Activated T-cell treated with anti-CD3 and anti-CD28 coated beads, Interleukin-2, amount 50 U/mL, for 4 hours (primary cell): Measurements from ENCODE around the gene ST3GAL3. TPM values are rescaled to one million over a fixed set of nuclear protein-coding genes. Genes with fewer than 3 reads are reported as not detected.
"Not testable (repeated sequence)": the region's sequence is repeated elsewhere in the genome, so short reads cannot be mapped to it uniquely, and the experiment has no call there.

Experiments
- ATAC-seq, 2 donors: fragments of 200-7000 bp; cut with Tn5 transposase; one replicate each; pipeline ENCODE4 v1.10.0; 2021
- DNase-seq: peaks from one replicate; pipeline ENCODE4 v3.0.0-alpha.2; 2020
- H3K27me3 Mint-ChIP-seq: one replicate; pipeline ENCODE4 v1.8.0; 2021; ENCODE audit warnings: low read depth, mixed read lengths
- H3K36me3 Mint-ChIP-seq: one replicate; pipeline ENCODE4 v1.8.0; 2022; ENCODE audit warnings: mixed read lengths; ENCODE audit not compliant: insufficient read depth
- H3K4me1 Mint-ChIP-seq: one replicate; pipeline ENCODE4 v1.8.0; 2021; ENCODE audit warnings: low read depth, mixed read lengths
- H3K4me3 Mint-ChIP-seq: one replicate; pipeline ENCODE4 v1.8.0; 2021; ENCODE audit warnings: mild to moderate bottlenecking, moderate library complexity, mixed read lengths
- H3K9me3 Mint-ChIP-seq: one replicate; pipeline ENCODE4 v1.8.0; 2021; ENCODE audit warnings: mixed read lengths
- total RNA-seq, 3 donors: library from RNA; stranded (reverse); gene quantifications; one replicate each; pipeline ENCODE4 v1.2.1, GENCODE V29; 2021

ST3GAL3 gene
- total RNA-seq, 3 donors from 2014 or later = 5.7 to 6.6 (median 6.3) TPM

DNA sequence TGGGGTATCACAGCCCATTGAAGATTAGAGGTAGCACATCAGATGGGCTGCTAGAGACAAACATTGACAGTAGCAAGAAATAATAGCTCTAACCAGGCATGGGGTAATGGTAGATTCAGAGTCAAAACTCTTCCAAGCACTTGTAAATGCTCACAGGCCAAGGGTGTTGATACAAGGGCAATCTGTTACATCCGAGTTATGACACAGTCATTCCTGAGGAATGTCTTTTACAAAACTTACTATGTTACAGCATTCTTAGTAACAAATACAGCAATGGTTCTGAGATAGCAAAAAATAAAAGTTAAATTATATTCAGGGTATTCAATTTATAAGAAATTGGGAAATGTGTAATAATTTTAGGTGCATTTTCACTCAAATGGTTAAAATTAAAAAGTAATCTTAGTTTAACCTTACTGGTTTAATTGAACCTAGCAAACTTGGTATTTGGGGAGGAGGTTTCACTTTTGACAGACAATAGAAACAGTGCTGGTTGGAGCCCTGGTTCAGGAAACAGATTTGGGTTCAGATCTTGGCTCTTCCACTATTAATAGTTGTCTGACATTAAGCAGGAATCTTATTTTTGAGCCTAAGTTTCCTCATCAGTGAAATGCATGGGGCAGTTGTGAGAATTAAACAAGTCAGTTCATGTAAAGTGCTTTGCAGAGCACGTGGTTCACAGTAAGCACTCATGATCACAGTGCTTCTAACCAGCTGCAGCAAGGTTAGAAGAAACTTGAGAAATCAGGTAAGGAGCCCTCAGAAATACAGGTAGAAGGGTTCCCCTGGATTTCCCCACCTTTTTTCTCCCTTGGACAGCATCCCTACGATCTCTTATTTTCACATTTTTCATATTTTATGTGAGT lies 4.4 kb downstream of the ST3GAL3 start:
- H3K4me1 Mint-ChIP-seq = peaks cover 20% of the 10 kb centered on the region

DNA sequence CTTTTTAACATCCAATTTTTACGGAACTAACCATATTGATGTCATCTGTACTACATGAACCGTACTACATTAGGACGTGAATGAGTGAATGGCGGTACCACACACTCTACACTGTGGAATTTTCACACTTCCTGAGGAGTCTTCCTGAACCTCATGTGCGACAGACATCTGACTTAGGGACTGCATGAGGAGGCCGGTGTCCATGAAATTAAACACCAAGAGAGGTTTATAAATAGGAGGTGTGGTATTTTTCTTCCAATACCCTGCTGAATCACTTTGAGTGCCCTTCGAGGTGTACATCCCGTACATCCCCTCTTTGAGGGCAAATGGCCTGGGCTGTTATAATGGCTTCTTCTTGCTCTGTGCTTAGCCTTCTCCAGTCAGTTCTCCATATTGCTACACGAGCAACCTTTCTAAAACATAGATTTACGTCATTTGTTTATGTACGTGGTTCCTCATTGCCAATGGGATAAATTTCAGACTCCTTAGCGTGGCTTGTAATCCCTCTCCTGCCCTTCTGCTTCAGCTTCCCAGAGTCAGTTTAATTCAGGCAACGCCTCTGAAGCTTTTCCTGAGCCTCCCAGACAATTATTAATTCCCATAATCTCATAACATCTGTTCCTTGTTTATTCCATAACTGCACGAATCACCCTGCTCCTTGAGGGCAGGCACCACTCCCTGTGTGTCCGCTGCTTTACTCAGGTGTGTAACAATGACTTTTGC lies 9.4 kb downstream of the ST3GAL3 start:
- no peak for ATAC-seq
- Mint-ChIP-seq H3K4me1 (peaks cover 3% of the 10 kb centered on the region), H3K4me3 (no peak overlapping the region)

More for the DNA sequence above, 4.4 kb downstream of the ST3GAL3 start:
- no peak for DNase-seq
- ATAC-seq = no peak
- Mint-ChIP-seq H3K36me3 (peaks cover 8% of the 10 kb centered on the region), H3K4me3 (no peak overlapping the region), H3K27me3 (no peaks in the 10 kb centered on the region), H3K9me3 (no peaks in the 10 kb centered on the region)

DNA sequence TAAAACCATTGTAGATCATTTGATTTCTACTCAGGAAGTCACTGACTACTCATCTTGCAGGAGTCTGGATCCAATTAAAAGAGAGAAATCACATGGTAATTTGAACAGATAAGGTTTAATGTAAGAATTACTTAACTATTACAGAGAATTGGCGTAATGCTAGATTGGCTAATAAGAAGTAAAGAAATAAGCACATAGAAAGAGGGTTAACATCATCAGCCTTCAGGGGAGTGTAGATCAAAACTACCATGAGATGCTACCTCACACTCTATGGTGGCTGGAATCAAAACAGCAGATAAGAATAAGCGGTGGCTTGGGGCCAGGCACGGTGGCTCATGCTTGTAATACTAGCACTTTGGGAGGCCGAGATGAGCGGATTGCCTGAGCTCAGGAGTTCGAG lies 11.7 kb downstream of the ST3GAL3 start:
- ATAC-seq = no peak
- DNase-seq = no peak
- H3K4me1 Mint-ChIP-seq = peaks cover 3% of the 10 kb centered on the region
- no peaks in the 10 kb centered on the region for H3K9me3 Mint-ChIP-seq
- H3K27me3 Mint-ChIP-seq = no peaks in the 10 kb centered on the region
- no peak overlapping the region for H3K4me3 Mint-ChIP-seq
- no peaks in the 10 kb centered on the region for H3K36me3 Mint-ChIP-seq

More for the DNA sequence above, 9.4 kb downstream of the ST3GAL3 start:
- Mint-ChIP-seq H3K36me3 (peaks cover 3% of the 10 kb centered on the region), H3K27me3 (no peaks in the 10 kb centered on the region), H3K9me3 (no peaks in the 10 kb centered on the region)
- no peak for DNase-seq

DNA sequence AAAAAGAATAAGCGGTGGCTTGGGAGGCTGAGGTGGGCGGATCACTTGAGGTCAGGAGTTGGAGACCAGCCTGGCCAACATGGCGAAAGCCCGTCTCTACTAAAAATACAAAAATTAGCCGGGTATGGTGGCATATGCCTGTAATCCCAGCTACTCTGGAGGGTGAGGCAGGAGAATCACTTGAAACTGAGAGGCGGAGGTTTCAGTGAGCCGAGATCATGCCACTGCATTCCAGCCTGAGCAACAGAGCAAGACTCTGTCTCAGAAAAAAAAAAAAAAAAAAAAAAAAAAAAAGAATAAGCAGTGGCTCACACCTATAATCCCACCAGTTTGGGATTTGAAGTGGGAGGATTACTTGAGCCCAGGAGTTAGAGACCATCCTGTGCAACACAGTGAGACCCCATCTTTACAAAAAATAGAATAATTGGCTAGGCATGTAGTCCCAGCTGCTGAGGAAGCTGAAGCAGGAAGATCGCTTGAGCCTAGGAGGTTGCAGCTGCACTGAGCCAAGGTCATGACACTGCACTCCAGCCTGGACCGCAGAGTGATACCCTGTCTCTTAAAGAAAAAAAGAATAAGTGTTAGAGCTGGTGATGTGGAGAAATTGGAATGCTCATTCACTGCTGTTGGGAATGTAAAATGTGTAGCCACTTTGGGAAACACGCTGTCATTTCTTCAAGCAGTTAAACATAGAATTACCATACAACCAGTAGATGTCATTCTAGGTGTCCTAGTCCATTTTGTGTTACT lies 12.5 kb downstream of the ST3GAL3 start:
- DNase-seq, H3K4me1 Mint-ChIP-seq, H3K36me3 Mint-ChIP-seq, H3K4me3 Mint-ChIP-seq, ATAC-seq, H3K9me3 Mint-ChIP-seq, H3K27me3 Mint-ChIP-seq: not testable (repeated sequence)

DNA sequence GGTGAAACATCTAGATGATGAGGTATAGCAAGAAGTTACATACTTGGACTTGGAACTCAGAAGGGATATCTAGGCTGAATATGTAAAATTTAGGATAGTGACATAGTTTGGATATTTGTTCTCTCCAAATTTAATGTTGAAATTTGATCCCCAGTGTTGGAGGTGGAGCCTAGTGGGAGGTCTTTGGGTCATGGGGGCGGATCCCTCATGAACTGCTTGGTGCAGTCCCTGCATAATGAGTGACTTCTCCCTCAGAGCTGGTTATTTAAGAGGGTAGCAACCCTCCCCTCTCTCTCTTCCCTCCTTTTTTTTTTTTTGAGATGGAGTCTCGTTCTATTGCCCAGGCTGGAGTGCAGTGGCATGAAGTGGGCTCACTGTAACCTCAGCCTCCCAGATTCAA lies 15.5 kb downstream of the ST3GAL3 start:
- no peak overlapping the region for H3K4me3 Mint-ChIP-seq
- no peaks in the 10 kb centered on the region for H3K9me3 Mint-ChIP-seq
- peaks cover 3% of the 10 kb centered on the region for H3K36me3 Mint-ChIP-seq
- no peaks in the 10 kb centered on the region for H3K27me3 Mint-ChIP-seq
- ATAC-seq (no peak), DNase-seq (no peak)
- no peaks in the 10 kb centered on the region for H3K4me1 Mint-ChIP-seq

DNA sequence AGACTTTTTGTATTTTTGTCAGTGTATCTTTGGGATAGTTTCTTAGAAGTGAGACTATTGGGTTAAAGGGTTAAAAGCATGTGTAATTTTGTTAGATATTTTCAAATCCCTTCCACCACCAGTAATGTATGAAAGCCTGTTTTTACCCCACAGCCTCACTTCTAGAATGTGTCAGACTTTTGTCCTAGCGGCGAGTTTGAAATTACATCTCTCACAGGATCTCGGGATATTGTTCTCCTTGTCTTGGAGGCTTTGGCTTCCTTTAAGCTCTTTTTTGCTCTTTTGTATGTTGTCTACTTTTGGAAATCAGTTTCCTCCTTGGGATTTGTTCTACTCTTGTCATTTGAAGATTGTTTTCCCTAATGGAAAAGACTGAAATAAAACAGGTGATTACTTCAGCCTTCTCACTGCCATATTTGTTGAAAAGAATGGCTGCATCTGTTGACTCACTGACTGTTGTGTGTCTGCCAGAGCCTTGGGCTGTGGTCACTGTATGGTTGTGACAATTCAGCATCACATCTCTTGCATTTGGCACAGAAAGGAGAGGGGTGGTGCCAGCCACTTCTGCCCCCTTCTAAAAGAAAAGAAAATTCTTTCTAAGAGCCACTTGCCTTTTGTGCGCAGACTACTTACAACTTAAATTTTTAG lies 22.6 kb downstream of the ST3GAL3 start:
- Mint-ChIP-seq H3K4me3 (no peak overlapping the region), H3K27me3 (no peaks in the 10 kb centered on the region), H3K9me3 (no peaks in the 10 kb centered on the region), H3K4me1 (no peaks in the 10 kb centered on the region), H3K36me3 (peaks cover 3% of the 10 kb centered on the region)
- no peak for DNase-seq
- ATAC-seq = no peak

DNA sequence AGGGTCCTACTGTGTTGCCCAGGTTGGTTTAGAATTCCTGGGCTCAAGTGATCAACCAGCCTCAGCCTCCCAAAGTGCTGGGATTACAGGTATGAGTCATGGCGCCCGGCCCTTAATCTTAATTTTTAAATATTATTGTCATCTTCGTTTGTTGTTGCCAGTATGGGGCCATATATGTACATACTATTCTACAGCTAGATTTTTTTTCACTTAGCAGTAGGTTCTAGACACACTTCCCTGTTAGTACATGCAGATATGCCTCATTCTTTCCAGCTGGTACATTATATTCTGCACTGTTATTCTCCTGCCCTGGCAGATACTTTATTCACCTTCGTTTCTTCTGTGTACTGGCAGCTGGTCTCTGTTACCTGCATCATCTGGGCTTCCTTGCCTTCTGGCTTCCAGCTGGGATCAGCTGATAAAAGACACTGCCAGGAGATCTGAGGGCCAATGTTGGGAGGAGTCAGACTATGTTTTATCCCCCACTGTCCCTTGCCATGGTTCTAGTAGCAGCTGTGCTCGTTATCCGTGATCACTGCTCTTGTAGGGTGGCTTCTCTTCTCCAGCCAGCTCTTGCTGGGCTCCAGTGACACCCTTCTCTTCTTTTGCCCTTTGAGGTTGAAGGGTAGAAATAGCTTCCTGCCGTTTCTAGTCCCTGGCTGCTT lies 24.7 kb downstream of the ST3GAL3 start:
- no peak overlapping the region for H3K4me3 Mint-ChIP-seq
- no peaks in the 10 kb centered on the region for H3K4me1 Mint-ChIP-seq
- no peak for DNase-seq
- no peak for ATAC-seq
- H3K27me3 Mint-ChIP-seq = no peaks in the 10 kb centered on the region
- H3K9me3 Mint-ChIP-seq = no peaks in the 10 kb centered on the region
- H3K36me3 Mint-ChIP-seq = peaks cover 16% of the 10 kb centered on the region

DNA sequence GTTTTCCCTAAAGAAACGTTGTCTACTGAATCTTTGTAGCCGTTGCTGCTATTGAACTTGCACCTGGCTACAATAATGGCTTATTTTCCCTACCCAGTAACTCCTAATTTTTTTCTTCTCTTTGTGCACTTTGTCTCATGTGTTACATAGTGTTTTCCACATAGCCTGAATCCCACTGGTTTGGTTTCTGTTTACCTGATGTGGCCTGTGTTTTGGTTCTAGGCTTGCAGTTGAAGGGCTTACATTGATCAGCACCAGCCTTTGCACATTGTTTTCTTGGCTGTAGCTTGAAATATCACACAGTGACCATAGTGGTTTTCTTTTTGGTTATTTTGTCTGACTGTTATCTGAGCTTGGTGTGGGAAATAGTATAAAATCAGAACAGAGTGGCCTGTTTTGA lies 29.5 kb downstream of the ST3GAL3 start:
- no peak for DNase-seq
- ATAC-seq = no peak
- Mint-ChIP-seq H3K27me3 (no peaks in the 10 kb centered on the region), H3K4me3 (no peak overlapping the region), H3K4me1 (no peaks in the 10 kb centered on the region), H3K9me3 (no peaks in the 10 kb centered on the region), H3K36me3 (peaks cover 20% of the 10 kb centered on the region)

DNA sequence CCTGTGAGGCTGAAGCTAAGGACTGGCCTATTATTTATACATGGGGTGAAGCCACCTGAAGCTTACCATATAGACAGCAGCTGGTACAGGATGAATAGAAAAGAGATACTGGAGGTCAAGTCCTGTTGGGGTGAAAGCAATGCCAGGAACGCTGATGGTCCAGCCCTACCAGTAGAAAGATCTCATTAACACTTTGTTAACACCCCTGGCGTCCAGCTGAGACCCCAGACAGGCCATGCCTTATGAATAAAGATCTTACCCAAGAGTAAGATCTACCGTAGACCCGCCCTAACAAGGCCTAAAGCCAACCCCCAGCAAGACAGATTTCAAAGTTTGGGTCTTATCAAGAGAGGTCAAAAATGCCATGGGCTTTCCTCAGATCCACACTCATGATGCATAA lies 34.7 kb downstream of the ST3GAL3 start:
- Mint-ChIP-seq H3K4me1 (no peaks in the 10 kb centered on the region), H3K27me3 (no peaks in the 10 kb centered on the region), H3K4me3 (no peak overlapping the region), H3K9me3 (no peaks in the 10 kb centered on the region), H3K36me3 (peaks cover 20% of the 10 kb centered on the region)
- DNase-seq = no peak
- no peak for ATAC-seq

DNA sequence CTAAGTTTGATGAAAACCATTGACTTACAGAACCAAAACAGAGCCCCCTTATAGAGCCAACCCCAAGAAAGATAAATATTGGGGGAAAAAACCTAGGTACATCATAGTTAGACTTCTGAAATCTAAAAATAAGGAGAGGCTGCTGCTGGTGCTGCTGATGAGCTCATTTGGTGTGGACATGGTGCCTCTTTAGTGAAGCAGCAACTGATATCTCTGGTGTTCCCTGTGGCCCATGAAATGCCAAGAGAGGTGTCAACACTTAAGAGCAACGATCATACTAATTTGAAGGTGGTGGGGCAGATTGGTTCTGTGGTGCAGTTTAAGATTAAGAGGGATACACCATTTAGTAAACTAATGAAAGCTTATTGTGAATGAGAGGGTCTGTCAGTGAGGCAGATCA lies 35.9 kb downstream of the ST3GAL3 start:
- H3K4me1 Mint-ChIP-seq = no peaks in the 10 kb centered on the region
- no peaks in the 10 kb centered on the region for H3K27me3 Mint-ChIP-seq
- no peak overlapping the region for H3K4me3 Mint-ChIP-seq
- H3K36me3 Mint-ChIP-seq = peaks cover 18% of the 10 kb centered on the region
- no peaks in the 10 kb centered on the region for H3K9me3 Mint-ChIP-seq
- ATAC-seq = no peak
- DNase-seq = no peak

DNA sequence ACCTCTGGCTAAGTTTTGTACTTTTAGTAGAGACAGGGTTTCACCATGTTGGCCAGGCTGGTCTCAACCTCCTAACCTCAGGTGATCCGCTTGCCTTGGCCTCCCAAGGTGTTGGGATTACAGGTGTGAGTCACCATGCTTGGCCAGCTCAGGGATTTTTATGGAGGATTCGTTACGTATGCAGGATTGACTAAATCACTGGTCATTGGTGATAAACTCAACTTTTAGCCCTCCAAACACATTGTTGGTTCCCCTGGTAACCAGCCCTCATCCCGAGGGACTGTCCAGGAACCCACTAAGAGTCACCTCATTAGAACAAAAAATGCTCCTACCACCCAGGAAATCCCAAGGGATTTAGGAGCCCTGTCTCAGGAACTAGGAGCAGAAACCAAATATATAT lies 40.4 kb downstream of the ST3GAL3 start:
- H3K36me3 Mint-ChIP-seq = peaks cover 10% of the 10 kb centered on the region
- DNase-seq (no peak), ATAC-seq (no peak)
- no peak overlapping the region for H3K4me3 Mint-ChIP-seq
- no peaks in the 10 kb centered on the region for H3K27me3 Mint-ChIP-seq
- no peaks in the 10 kb centered on the region for H3K9me3 Mint-ChIP-seq
- H3K4me1 Mint-ChIP-seq = no peaks in the 10 kb centered on the region

DNA sequence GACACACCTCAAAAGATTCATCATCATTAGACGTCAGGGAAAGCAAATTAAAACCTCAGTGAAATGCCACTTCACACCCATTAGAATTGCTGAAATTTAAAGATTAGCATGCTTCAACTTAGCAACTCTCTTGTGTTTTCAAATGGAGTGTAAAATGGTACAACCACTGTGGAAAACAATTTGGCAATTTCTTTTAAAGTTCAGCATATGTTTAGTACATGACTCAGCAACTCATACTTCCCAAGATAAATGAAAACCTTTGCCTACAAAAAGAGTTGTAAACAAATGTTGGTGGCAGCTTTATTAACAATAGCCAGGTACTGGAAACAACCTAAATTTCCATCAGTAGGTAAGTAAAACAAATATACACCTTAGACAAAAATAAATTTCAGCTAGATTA lies 42.7 kb downstream of the ST3GAL3 start:
- Mint-ChIP-seq H3K9me3 (no peaks in the 10 kb centered on the region), H3K4me3 (no peak overlapping the region), H3K36me3 (peaks cover 7% of the 10 kb centered on the region), H3K4me1 (no peaks in the 10 kb centered on the region), H3K27me3 (no peaks in the 10 kb centered on the region)
- ATAC-seq = no peak
- DNase-seq = no peak

DNA sequence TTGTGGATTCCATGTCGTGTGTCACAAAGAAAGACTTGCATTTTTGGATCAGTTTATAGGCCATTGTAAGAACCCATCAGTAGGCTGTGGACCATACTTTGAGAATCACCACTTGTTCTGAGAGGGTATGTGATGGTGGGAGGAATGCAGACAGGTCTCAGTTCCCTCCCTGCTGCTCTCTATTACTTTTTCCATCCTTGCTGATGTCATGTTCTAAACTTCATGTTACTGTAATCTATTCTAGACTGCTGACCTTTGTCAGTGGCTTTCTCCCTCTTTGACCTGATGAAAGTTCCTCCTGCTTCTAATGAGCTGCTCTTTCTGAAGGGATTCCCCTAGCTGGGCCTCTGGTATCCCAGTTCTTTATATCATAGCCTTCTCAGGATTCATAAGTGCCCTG lies 46.1 kb downstream of the ST3GAL3 start:
- no peaks in the 10 kb centered on the region for H3K27me3 Mint-ChIP-seq

DNA sequence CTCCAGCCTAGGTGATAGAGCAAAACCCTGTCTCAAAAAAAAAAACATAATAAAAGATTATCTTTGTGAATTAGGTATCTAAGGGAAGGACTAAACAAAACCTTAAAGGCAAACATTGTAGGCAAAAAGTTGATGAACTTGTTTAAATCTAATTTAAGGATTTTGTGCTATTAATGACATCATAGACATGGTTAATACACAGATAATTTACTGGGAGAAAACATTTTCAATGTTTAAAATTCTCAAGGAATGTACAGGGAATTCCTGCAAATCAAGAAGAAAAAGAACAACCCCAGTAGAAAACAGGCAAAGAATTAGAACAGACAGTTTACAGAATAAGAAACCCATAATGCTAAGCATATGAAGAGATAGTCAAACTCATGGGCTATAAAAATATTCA lies 47.6 kb downstream of the ST3GAL3 start:
- Mint-ChIP-seq H3K36me3 (peaks cover 1% of the 10 kb centered on the region), H3K4me3 (no peak overlapping the region), H3K9me3 (no peaks in the 10 kb centered on the region), H3K27me3 (no peaks in the 10 kb centered on the region), H3K4me1 (no peaks in the 10 kb centered on the region)
- DNase-seq (no peak), ATAC-seq (no peak)

More for the DNA sequence above, 46.1 kb downstream of the ST3GAL3 start:
- Mint-ChIP-seq H3K4me1 (no peaks in the 10 kb centered on the region), H3K4me3 (no peak overlapping the region), H3K36me3 (peaks cover 1% of the 10 kb centered on the region), H3K9me3 (no peaks in the 10 kb centered on the region)
- ATAC-seq (no peak), DNase-seq (no peak)
